ENCODE data around the gene ZNF688. TPM values are rescaled to one million over a fixed set of nuclear protein-coding genes. Genes with fewer than 3 reads are reported as not detected.

ZNF688 gene
- total and polyA plus RNA-seq, 2 of the 13 experiments (the other 11 are each of a cell fraction or from before 2014, with no cell fraction given), result 2.4 to 5.4 TPM

GRCh38 chr16:30534368-30535105 lies 37.0 kb downstream of the ZNF688 start, which contains the start of gene ZNF747 (continued):
- TF ChIP-seq, protein P1, sequence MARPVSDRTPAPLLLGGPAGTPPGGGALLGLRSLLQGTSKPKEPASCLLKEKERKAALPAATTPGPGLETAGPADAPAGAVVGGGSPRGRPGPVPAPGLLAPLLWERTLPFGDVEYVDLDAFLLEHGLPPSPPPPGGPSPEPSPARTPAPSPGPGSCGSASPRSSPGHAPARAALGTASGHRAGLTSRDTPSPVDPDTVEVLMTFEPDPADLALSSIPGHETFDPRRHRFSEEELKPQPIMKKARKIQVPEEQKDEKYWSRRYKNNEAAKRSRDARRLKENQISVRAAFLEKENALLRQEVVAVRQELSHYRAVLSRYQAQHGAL (CRISPR knock-in tag; IDR thresholded peaks at IDR 0.05; ENCODE audit: not compliant biosample characterization), result no peak
- 0 out of 2 replicates have a peak, but pooled peaks have one; percentile 43 for TF ChIP-seq ARID3A (IDR thresholded peaks at IDR 0.05; ENCODE audit: low read depth, low read length)
- TF ChIP-seq HOXA3 (CRISPR knock-in tag; IDR thresholded peaks at IDR 0.05), result peak; percentile 100
- no peak for TF ChIP-seq BHLHE40 (IDR thresholded peaks at IDR 0.05; ENCODE audit: low read length)
- peak; percentile 16; the same call in 1 of the 2 replicates for TF ChIP-seq ZSCAN21 (CRISPR knock-in tag; IDR thresholded peaks at IDR 0.05; ENCODE audit: borderline replicate concordance)
- TF ChIP-seq, protein P2, sequence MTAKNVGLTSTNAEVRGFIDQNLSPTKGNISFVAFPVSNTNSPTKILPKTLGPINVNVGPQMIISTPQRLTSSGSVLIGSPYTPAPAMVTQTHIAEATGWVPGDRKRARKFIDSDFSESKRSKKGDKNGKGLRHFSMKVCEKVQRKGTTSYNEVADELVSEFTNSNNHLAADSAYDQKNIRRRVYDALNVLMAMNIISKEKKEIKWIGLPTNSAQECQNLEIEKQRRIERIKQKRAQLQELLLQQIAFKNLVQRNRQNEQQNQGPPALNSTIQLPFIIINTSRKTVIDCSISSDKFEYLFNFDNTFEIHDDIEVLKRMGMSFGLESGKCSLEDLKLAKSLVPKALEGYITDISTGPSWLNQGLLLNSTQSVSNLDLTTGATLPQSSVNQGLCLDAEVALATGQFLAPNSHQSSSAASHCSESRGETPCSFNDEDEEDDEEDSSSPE (CRISPR knock-in tag; IDR thresholded peaks at IDR 0.05), result peak; percentile 88
- TF ChIP-seq ZFP41 (CRISPR knock-in tag; IDR thresholded peaks at IDR 0.05; ENCODE audit: borderline replicate concordance), result no peak; the same call in 1 of the 2 replicates
- 0 out of 2 replicates have a peak, but pooled peaks have one; percentile 3 for TF ChIP-seq MLXIP (CRISPR knock-in tag; IDR thresholded peaks at IDR 0.05; ENCODE audit: borderline replicate concordance)
- TF ChIP-seq, protein P3, sequence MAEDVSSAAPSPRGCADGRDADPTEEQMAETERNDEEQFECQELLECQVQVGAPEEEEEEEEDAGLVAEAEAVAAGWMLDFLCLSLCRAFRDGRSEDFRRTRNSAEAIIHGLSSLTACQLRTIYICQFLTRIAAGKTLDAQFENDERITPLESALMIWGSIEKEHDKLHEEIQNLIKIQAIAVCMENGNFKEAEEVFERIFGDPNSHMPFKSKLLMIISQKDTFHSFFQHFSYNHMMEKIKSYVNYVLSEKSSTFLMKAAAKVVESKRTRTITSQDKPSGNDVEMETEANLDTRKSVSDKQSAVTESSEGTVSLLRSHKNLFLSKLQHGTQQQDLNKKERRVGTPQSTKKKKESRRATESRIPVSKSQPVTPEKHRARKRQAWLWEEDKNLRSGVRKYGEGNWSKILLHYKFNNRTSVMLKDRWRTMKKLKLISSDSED (CRISPR knock-in tag; IDR thresholded peaks at IDR 0.05), result no peak
- no peak for TF ChIP-seq ZNF597 (CRISPR knock-in tag; IDR thresholded peaks at IDR 0.05)
- no peak for TF ChIP-seq ZNF850 (CRISPR knock-in tag; conservative IDR thresholded peaks at IDR 0.05)
- no peak for TF ChIP-seq PHB2 (IDR thresholded peaks at IDR 0.05; ENCODE audit: partially characterized antibody)
- TF ChIP-seq SRY (CRISPR knock-in tag; IDR thresholded peaks at IDR 0.05), result peak; percentile 40; the same call in 1 of the 2 replicates
- TF ChIP-seq JUND (CRISPR knock-in tag; IDR thresholded peaks at IDR 0.05), result peak; percentile 62
- peak; percentile 72; the same call in 1 of the 2 replicates for TF ChIP-seq ZFP1 (CRISPR knock-in tag; IDR thresholded peaks at IDR 0.05)
- no peak for TF ChIP-seq ZNF382 (CRISPR knock-in tag; IDR thresholded peaks at IDR 0.05; ENCODE audit: borderline replicate concordance)
- TF ChIP-seq FIP1L1 (IDR thresholded peaks at IDR 0.05; ENCODE audit: borderline replicate concordance, insufficient read depth, low read depth, low read length), result peak; percentile 28; the same call in 1 of the 2 replicates
- TF ChIP-seq ZNF292 (CRISPR knock-in tag; IDR thresholded peaks at IDR 0.05; ENCODE audit: borderline replicate concordance, low read depth), result peak; percentile 77

All from HepG2 (cell line).